Esophagus squamous epithelium (tissue), 5 donors: Measurements from ENCODE around the gene GSTM5. TPM values are rescaled to one million over a fixed set of nuclear protein-coding genes. Genes with fewer than 3 reads are reported as not detected.
"Not testable (repeated sequence)": the region's sequence is repeated elsewhere in the genome, so short reads cannot be mapped to it uniquely, and the experiment has no call there.

ENCODE experiments used
- DNase-seq: peaks from one replicate; lab custom pipeline; 2025; lab: John Stamatoyannopoulos, UW
- H3K27ac ChIP-seq, 4 donors: fragments of 200-600 bp; sonication (generic); one replicate each; pipeline ENCODE4 v1.5.1; 2016 to 2019; ENCODE audit warnings: mild to moderate bottlenecking in 1 of 4
- H3K27me3 ChIP-seq, 4 donors: fragments of 200-600 bp; sonication (generic); 1 replicate in 3 of 4; 2 replicates in 1 of 4; pipeline versions ENCODE4 v1.5.1 to v1.6.0; 2017 to 2021; ENCODE audit warnings: antibody characterized with exemption in 1 of 4
- H3K36me3 ChIP-seq, 3 donors: fragments of 200-600 bp; sonication (generic); one replicate each; pipeline ENCODE4 v1.5.1; 2016 to 2019
- H3K4me1 ChIP-seq, 3 donors: fragments of 200-600 bp; sonication (generic); one replicate each; pipeline ENCODE4 v1.5.1; 2017 to 2019
- H3K4me3 ChIP-seq, 4 donors: fragments of 200-600 bp; sonication (generic); 1 replicate in 3 of 4; 2 replicates in 1 of 4; pipeline ENCODE4 v1.5.1; 2016 to 2019; ENCODE audit warnings: mild to moderate bottlenecking in 2 of 4, moderate library complexity in 1 of 4
- H3K9me3 ChIP-seq, 3 donors: fragments of 200-600 bp; sonication (generic); one replicate each; pipeline ENCODE4 v1.5.1; 2016 to 2019
- POLR2A ChIP-seq, 4 donors: fragments of 450-650 bp; IDR thresholded peaks; one replicate each; pipeline ENCODE4 v1.6.1; 2017; ENCODE audit warnings: antibody characterized with exemption in 4 of 4, mild to moderate bottlenecking in 4 of 4, moderate library complexity in 3 of 4
- WGBS, 2 donors: methylation state at CpG; one replicate each; pipeline ENCODE4 v1.1.5; 2018; 5-methylcytosine and 5-hydroxymethylcytosine counted together
- intact Hi-C: fragments of 100-400 bp; cut with DNase I; formaldehyde crosslinking; loops from one replicate; pipeline ENCODE4 v1.15.0; 2022
- total RNA-seq, 4 donors: library from RNA; depleted of rRNA; stranded (reverse); fragments of >200 nt; gene quantifications; one replicate each; pipeline ENCODE4 v1.1.0, GENCODE V29; 2016
- TF ChIP-seq, protein P1 (sequence below), 6 experiments: fragments of 450-650 bp in 4 of 6; fragments of 200-600 bp in 2 of 6; sonication (generic) in 2 of 6; IDR thresholded peaks; one replicate each; pipeline ENCODE4 v1.5.1; 2016 to 2019; ENCODE audit warnings: antibody characterized with exemption in 6 of 6, mild to moderate bottlenecking in 4 of 6, moderate library complexity in 4 of 6
- donor health status: DM: yes; HTN: yes; CAD: no.

Gene GSTM5
- total RNA-seq, 4 donors from 2014 or later = 2.2 to 4.6 TPM; not detected in 2

DNA sequence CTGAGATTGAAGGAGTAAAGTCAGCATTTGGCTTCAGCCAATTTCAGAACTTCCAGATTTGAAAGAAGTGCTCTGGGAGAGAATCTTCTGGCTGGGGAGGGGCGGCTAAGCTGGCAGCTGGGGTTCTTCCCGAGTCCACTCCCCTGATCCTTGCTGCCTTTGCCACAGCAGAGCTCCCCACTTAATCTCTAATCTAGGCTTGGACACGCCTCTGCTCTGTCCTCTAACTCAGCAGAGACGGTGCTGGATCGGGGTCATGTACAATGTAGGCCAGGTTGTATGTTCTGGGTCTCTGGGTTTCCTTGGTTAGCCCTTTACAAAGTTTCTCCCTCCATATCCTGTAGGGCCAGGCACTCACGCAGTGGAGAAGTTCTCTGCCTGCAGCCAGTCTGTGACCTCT is 38.9 kb downstream of the GSTM5 start:
- intact Hi-C loops = no loop called here
- WGBS, 2 donors = 91 to 100% methylated on average over 2 to 6 of the region's 6 CpGs

GRCh38 chr1:109751531-109752260 is 39.6 kb downstream of the GSTM5 start:
- peaks cover 0 to 20% (median 0%) of the 10 kb centered on the region in 4 donors for H3K27me3 ChIP-seq
- no peak overlapping the region for H3K4me3 ChIP-seq
- H3K9me3 ChIP-seq = no peaks in the 10 kb centered on the region
- no peak for DNase-seq
- H3K27ac ChIP-seq = no peak overlapping the region
- intact Hi-C loops = no loop called here
- no peaks in the 10 kb centered on the region for H3K4me1 ChIP-seq
- 85 to 97% methylated on average over 8 to 11 of the region's 12 CpGs for WGBS, 2 donors
- TF ChIP-seq, protein P1, sequence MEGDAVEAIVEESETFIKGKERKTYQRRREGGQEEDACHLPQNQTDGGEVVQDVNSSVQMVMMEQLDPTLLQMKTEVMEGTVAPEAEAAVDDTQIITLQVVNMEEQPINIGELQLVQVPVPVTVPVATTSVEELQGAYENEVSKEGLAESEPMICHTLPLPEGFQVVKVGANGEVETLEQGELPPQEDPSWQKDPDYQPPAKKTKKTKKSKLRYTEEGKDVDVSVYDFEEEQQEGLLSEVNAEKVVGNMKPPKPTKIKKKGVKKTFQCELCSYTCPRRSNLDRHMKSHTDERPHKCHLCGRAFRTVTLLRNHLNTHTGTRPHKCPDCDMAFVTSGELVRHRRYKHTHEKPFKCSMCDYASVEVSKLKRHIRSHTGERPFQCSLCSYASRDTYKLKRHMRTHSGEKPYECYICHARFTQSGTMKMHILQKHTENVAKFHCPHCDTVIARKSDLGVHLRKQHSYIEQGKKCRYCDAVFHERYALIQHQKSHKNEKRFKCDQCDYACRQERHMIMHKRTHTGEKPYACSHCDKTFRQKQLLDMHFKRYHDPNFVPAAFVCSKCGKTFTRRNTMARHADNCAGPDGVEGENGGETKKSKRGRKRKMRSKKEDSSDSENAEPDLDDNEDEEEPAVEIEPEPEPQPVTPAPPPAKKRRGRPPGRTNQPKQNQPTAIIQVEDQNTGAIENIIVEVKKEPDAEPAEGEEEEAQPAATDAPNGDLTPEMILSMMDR (IDR thresholded peaks at IDR 0.05) = no peak
- TF ChIP-seq POLR2A (IDR thresholded peaks at IDR 0.05) = no peak
- no peaks in the 10 kb centered on the region for H3K36me3 ChIP-seq

More for the DNA sequence above, 38.9 kb downstream of the GSTM5 start:
- Histone ChIP-seq H3K27me3 (peaks cover 0 to 20% (median 0%) of the 10 kb centered on the region in 4 donors), H3K36me3 (no peaks in the 10 kb centered on the region), H3K4me1 (no peaks in the 10 kb centered on the region), H3K4me3 (no peak overlapping the region), H3K27ac (no peak overlapping the region), H3K9me3 (no peaks in the 10 kb centered on the region)
- TF ChIP-seq POLR2A (IDR thresholded peaks at IDR 0.05) = no peak
- TF ChIP-seq, protein P1 (IDR thresholded peaks at IDR 0.05) = no peak
- DNase-seq = no peak

GRCh38 chr1:109754738-109755137 is 42.7 kb downstream of the GSTM5 start:
- no peaks in the 10 kb centered on the region for H3K4me1 ChIP-seq
- TF ChIP-seq, protein P1 (IDR thresholded peaks at IDR 0.05) = no peak
- no peak for TF ChIP-seq POLR2A (IDR thresholded peaks at IDR 0.05)
- H3K27me3 ChIP-seq = peaks cover 0 to 13% (median 0%) of the 10 kb centered on the region in 4 donors
- H3K36me3 ChIP-seq = no peaks in the 10 kb centered on the region
- no peak overlapping the region for H3K4me3 ChIP-seq
- no peak for DNase-seq
- H3K9me3 ChIP-seq = no peaks in the 10 kb centered on the region
- WGBS, 2 donors = 59 to 65% methylated on average over 2 of the region's 2 CpGs
- H3K27ac ChIP-seq = no peak overlapping the region
- intact Hi-C loops = no loop called here

GRCh38 chr1:109756325-109756724 is 44.3 kb downstream of the GSTM5 start:
- DNase-seq, H3K4me3 ChIP-seq, intact Hi-C loops, H3K9me3 ChIP-seq, H3K36me3 ChIP-seq, H3K4me1 ChIP-seq, H3K27me3 ChIP-seq, H3K27ac ChIP-seq: not testable (repeated sequence)
- 93 to 94% methylated on average over 5 of the region's 5 CpGs for WGBS, 2 donors

- Histone ChIP-seq H3K27me3 (no peaks in the 10 kb centered on the region), H3K4me3 (no peak overlapping the region), H3K9me3 (no peaks in the 10 kb centered on the region), H3K27ac (no peak overlapping the region), H3K4me1 (no peaks in the 10 kb centered on the region), H3K36me3 (no peaks in the 10 kb centered on the region)
- no peak for TF ChIP-seq POLR2A (IDR thresholded peaks at IDR 0.05)
- TF ChIP-seq, protein P1 (IDR thresholded peaks at IDR 0.05) = no peak
- intact Hi-C loops = no loop called here
- DNase-seq = no peak
- WGBS, 2 donors = 91 to 96% methylated on average over 5 to 6 of the region's 7 CpGs
Measured at GRCh38 chr1:109756848-109757521, 44.9 kb downstream of the GSTM5 start.
